Esophagus squamous epithelium (tissue), 5 donors: Measurements from ENCODE around the gene DMAP1. TPM values are rescaled to one million over a fixed set of nuclear protein-coding genes. Genes with fewer than 3 reads are reported as not detected.
A peak's percentile ranks its signal among the peaks of the same experiment; 100 is the strongest.
"Not testable (repeated sequence)": the region's sequence is repeated elsewhere in the genome, so short reads cannot be mapped to it uniquely, and the experiment has no call there.

Experiments used
- DNase-seq: peaks from one replicate; lab custom pipeline; 2025; lab: John Stamatoyannopoulos, UW
- H3K27ac ChIP-seq, 4 donors: fragments of 200-600 bp; sonication (generic); one replicate each; pipeline ENCODE4 v1.5.1; 2016 to 2019; ENCODE audit warnings: mild to moderate bottlenecking in 1 of 4
- H3K27me3 ChIP-seq, 4 donors: fragments of 200-600 bp; sonication (generic); 1 replicate in 3 of 4; 2 replicates in 1 of 4; pipeline versions ENCODE4 v1.5.1 to v1.6.0; 2017 to 2021; ENCODE audit warnings: antibody characterized with exemption in 1 of 4
- H3K36me3 ChIP-seq, 3 donors: fragments of 200-600 bp; sonication (generic); one replicate each; pipeline ENCODE4 v1.5.1; 2016 to 2019
- H3K4me1 ChIP-seq, 3 donors: fragments of 200-600 bp; sonication (generic); one replicate each; pipeline ENCODE4 v1.5.1; 2017 to 2019
- H3K4me3 ChIP-seq, 4 donors: fragments of 200-600 bp; sonication (generic); 1 replicate in 3 of 4; 2 replicates in 1 of 4; pipeline ENCODE4 v1.5.1; 2016 to 2019; ENCODE audit warnings: mild to moderate bottlenecking in 2 of 4, moderate library complexity in 1 of 4
- H3K9me3 ChIP-seq, 3 donors: fragments of 200-600 bp; sonication (generic); one replicate each; pipeline ENCODE4 v1.5.1; 2016 to 2019
- CTCF ChIP-seq, 6 experiments: fragments of 450-650 bp in 4 of 6; fragments of 200-600 bp in 2 of 6; sonication (generic) in 2 of 6; IDR thresholded peaks; one replicate each; pipeline ENCODE4 v1.5.1; 2016 to 2019; ENCODE audit warnings: antibody characterized with exemption in 6 of 6, mild to moderate bottlenecking in 4 of 6, moderate library complexity in 4 of 6
- POLR2A ChIP-seq, 4 donors: fragments of 450-650 bp; IDR thresholded peaks; one replicate each; pipeline ENCODE4 v1.6.1; 2017; ENCODE audit warnings: antibody characterized with exemption in 4 of 4, mild to moderate bottlenecking in 4 of 4, moderate library complexity in 3 of 4
- WGBS, 2 donors: methylation state at CpG; one replicate each; pipeline ENCODE4 v1.1.5; 2018; 5-methylcytosine and 5-hydroxymethylcytosine counted together
- intact Hi-C: fragments of 100-400 bp; cut with DNase I; formaldehyde crosslinking; loops from one replicate; pipeline ENCODE4 v1.15.0; 2022
- total RNA-seq, 4 donors: library from RNA; depleted of rRNA; stranded (reverse); fragments of >200 nt; gene quantifications; one replicate each; pipeline ENCODE4 v1.1.0, GENCODE V29; 2016
- donor health status: DM: yes; HTN: yes; CAD: no.

The DMAP1 gene
- 10 to 100 TPM; 19.2 to 45.2 (median 22.0) TPM for total RNA-seq

DNA sequence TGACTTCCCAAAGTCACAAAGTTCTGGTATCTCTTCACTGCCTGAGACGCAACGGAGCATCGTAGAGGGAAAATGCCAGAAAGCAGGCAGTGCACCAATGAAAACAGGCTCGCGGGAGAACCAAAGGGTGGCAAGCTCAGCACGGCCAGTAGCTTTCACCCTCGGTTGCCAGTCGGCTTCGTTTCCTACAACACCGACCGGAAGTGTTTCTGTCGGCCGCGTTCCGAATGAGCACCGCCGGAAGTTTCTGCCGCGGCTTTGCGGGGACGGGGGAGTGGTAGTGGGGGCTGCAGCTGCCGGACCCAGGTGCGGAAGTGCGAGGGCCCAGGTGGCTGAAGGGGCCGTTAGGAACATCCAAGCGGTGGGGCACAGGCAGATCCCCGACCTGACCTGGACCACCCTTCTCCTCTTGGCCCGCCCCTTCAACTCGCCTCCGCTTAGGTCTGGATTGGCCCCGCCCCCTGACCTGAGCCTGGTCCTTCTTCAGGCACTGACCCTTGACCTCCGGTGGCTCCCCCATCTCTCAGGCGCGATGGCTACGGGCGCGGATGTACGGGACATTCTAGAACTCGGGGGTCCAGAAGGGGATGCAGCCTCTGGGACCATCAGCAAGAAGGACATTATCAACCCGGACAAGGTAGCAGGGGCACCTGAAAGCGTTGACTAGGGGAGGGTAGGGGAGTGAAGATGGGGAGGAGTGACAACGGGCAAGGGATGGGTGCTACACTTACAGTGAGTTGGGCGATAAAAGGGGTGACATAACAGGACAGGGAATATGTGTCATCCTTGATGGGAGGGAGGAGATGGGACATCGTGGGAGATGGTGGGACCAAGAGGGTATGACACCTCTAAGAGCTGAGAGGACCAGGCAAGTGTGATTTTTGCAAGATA is at the start of gene DMAP1:
DMAP1 (plus strand) TSS at position 250 of the 891 bp plus-strand sequence; CDS start at position 533, 283 bp downstream.
- Histone ChIP-seq H3K27ac (peak within 1 kb of the TSS; percentile 86 to 92 (median 88)), H3K36me3 (peaks cover 6 to 29% (median 16%) of the 10 kb centered on the region in 3 donors), H3K4me1 (peaks cover 5 to 28% (median 20%) of the 10 kb centered on the region in 3 donors), H3K27me3 (no peaks in the 10 kb centered on the region), H3K4me3 (peak within 1 kb of the TSS; percentile 83 to 99 (median 93)), H3K9me3 (no peaks in the 10 kb centered on the region)
- intact Hi-C loops, result loop anchor here (10.0 kb wide), 2 partner anchors 101 to 381 kb away; no protein-coding TSS in a partner anchor
- TF ChIP-seq POLR2A (IDR thresholded peaks at IDR 0.05), result peak in 2 of 4 donors; percentile 34 to 83
- TF ChIP-seq CTCF (IDR thresholded peaks at IDR 0.05), result peak in 5 of 6 experiments; percentile 7 to 71 (median 20)
- DNase-seq, result no peak
- 1 to 2% methylated on average over 14 to 36 of the region's 44 CpGs for WGBS, 2 donors

DNA sequence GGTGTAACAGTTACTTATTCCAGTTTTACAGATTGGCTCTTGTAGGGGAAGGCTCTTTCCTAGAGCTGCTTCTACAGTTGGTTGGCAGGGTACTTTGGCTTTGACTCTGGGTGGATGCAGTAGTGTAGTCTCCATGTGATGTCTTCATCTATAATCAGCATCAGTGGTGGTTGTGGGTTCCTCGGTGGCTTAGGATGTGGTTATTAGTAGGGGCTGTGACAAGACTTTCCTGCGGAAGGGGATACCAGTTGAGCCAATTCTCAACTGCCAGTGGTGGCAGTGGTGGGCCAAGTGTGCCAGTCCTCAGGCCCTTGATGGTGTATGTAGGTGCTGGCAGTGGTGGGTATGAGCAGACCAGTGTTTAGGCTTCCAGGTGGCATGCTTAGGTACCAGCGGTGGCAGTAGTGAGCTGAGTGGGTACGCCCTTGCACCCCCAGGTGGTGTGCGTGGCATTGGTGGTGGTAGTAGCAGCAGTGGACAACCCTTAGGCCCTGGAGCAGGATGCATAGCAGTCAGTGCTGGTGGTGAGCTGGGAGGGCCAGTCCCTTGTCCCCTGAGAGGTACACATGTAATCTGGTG is 44.7 kb upstream of the DMAP1 start:
- Histone ChIP-seq H3K9me3 (no peaks in the 10 kb centered on the region), H3K36me3 (no peaks in the 10 kb centered on the region), H3K4me1 (no peaks in the 10 kb centered on the region), H3K27ac (no peak overlapping the region), H3K27me3 (peaks cover 0 to 15% (median 0%) of the 10 kb centered on the region in 4 donors), H3K4me3 (no peak overlapping the region)
- TF ChIP-seq CTCF (IDR thresholded peaks at IDR 0.05) (no peak), POLR2A (IDR thresholded peaks at IDR 0.05) (no peak)
- intact Hi-C loops, result no loop called here
- no peak for DNase-seq
- WGBS, 2 donors, result 94 to 100% methylated on average over 1 to 2 of the region's 5 CpGs

DNA sequence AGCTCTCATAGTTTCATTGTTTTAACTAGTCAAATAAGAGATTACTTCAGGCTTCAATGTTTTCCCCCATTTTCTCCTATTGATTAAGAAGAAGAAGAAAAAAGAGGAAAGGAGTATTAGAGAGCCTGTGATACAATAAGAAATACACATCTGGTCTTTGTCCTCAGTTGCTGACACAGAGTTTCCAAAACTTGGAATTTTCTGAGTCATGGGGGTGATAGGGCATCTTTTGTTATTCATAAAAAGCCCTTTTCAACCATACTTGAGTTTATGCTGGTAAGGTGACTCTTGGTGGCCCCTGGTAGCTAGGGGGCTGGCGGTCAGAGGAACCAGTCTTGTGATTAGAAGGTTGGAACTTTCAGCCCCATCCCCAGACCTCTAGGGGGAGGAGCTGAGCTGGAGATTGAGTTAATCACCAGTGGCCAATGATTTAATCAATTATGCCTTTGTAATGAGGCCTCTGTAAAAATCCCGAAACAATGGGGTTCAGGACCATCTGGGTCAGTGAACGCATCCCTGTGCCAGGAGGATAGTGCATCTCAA is 42.9 kb upstream of the DMAP1 start:
- no peaks in the 10 kb centered on the region for H3K9me3 ChIP-seq
- H3K27ac ChIP-seq, result no peak overlapping the region
- no peaks in the 10 kb centered on the region for H3K36me3 ChIP-seq
- peaks cover 0 to 20% (median 0%) of the 10 kb centered on the region in 4 donors for H3K27me3 ChIP-seq
- intact Hi-C loops, result no loop called here
- H3K4me3 ChIP-seq, result no peak overlapping the region
- no peaks in the 10 kb centered on the region for H3K4me1 ChIP-seq
- 90 to 95% methylated on average over 2 to 3 of the region's 3 CpGs for WGBS, 2 donors
- no peak for TF ChIP-seq POLR2A (IDR thresholded peaks at IDR 0.05)
- no peak for TF ChIP-seq CTCF (IDR thresholded peaks at IDR 0.05)
- DNase-seq, result no peak

DNA sequence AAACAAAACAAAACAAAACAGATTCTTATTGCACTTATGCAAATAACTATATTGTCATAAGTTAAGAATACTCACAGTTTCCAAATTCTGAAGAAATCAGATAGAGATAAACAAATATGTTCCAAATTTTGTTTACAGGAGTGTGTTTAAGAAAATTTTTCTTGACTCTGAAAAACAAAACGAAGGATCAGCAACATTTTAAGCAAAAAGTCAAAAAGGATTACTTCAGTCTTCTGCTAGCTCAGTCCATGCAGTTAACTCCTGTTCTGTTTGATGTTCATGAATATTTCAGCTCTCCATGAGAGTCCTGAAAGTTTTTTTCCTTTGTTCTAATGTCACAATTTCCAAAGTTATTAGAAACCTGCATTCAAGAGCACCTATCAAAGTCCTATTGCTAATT is 38.6 kb upstream of the DMAP1 start:
- Histone ChIP-seq H3K4me3 (no peak overlapping the region), H3K27ac (no peak overlapping the region), H3K9me3 (peaks cover 0 to 5% (median 0%) of the 10 kb centered on the region in 3 donors), H3K4me1 (no peaks in the 10 kb centered on the region), H3K27me3 (peaks cover 0 to 16% (median 0%) of the 10 kb centered on the region in 4 donors), H3K36me3 (no peaks in the 10 kb centered on the region)
- 66 to 75% methylated on average over 1 of the region's 1 CpG for WGBS, 2 donors
- no peak for TF ChIP-seq POLR2A (IDR thresholded peaks at IDR 0.05)
- intact Hi-C loops, result no loop called here
- DNase-seq, result no peak

- Histone ChIP-seq H3K4me3 (no peak overlapping the region), H3K27ac (no peak overlapping the region), H3K9me3 (no peaks in the 10 kb centered on the region), H3K36me3 (no peaks in the 10 kb centered on the region), H3K27me3 (peaks cover 0 to 7% (median 0%) of the 10 kb centered on the region in 4 donors), H3K4me1 (no peaks in the 10 kb centered on the region)
- intact Hi-C loops, result no loop called here
- 87 to 91% methylated on average over 8 of the region's 8 CpGs for WGBS, 2 donors
- no peak for DNase-seq
- TF ChIP-seq POLR2A (IDR thresholded peaks at IDR 0.05) (no peak), CTCF (IDR thresholded peaks at IDR 0.05) (no peak)
Measured at GRCh38 chr1:44200336-44200735, 12.9 kb upstream of the DMAP1 start.

- H3K27me3 ChIP-seq, H3K36me3 ChIP-seq, intact Hi-C loops, H3K27ac ChIP-seq, DNase-seq, H3K4me1 ChIP-seq, H3K4me3 ChIP-seq, H3K9me3 ChIP-seq: not testable (repeated sequence)
- WGBS, 2 donors, result 80 to 84% methylated on average over 5 of the region's 5 CpGs
Measured at GRCh38 chr1:44206545-44206944, 6.7 kb upstream of the DMAP1 start.
